ENCODE data around the gene EPHA7.

The EPHA7 gene

GRCh38 chr6:93282521-93283031 is 136.8 kb downstream of the EPHA7 start:
- TF ChIP-seq SPI1 (IDR thresholded peaks at IDR 0.05; ENCODE audit: borderline replicate concordance, low read depth) (no peak), CTCF (IDR thresholded peaks at IDR 0.05; ENCODE audit: insufficient read depth, low read length) (no peak), GABPA (IDR thresholded peaks at IDR 0.05; ENCODE audit: low read depth) (no peak), REST (IDR thresholded peaks at IDR 0.05; ENCODE audit: insufficient replicate concordance, low read depth) (no peak), POLR2AphosphoS5 (IDR thresholded peaks at IDR 0.05; ENCODE audit: low read depth) (no peak)
- Histone ChIP-seq H3K27me3 (ENCODE audit: insufficient read depth, poor library complexity, severe bottlenecking) (no peaks in the 10 kb centered on the region), H3K4me3 (replicated peaks; ENCODE audit: insufficient read depth, low read length) (no peak overlapping the region), H3K27ac (replicated peaks) (no peak overlapping the region)
- DNase-seq (ENCODE audit: low read depth in 1 of 2, low spot score in 1 of 2) = no peak

- TF ChIP-seq GABPA (IDR thresholded peaks at IDR 0.05; ENCODE audit: low read depth) (no peak), REST (IDR thresholded peaks at IDR 0.05; ENCODE audit: insufficient replicate concordance, low read depth) (no peak), SPI1 (IDR thresholded peaks at IDR 0.05; ENCODE audit: borderline replicate concordance, low read depth) (no peak), POLR2AphosphoS5 (IDR thresholded peaks at IDR 0.05; ENCODE audit: low read depth) (no peak), CTCF (IDR thresholded peaks at IDR 0.05; ENCODE audit: insufficient read depth, low read length) (no peak)
- no peaks in the 10 kb centered on the region for H3K27me3 ChIP-seq (ENCODE audit: insufficient read depth, poor library complexity, severe bottlenecking)
- H3K27ac ChIP-seq (replicated peaks) = no peak overlapping the region
- H3K4me3 ChIP-seq (replicated peaks; ENCODE audit: insufficient read depth, low read length) = no peak overlapping the region
- DNase-seq (ENCODE audit: low read depth in 1 of 2, low spot score in 1 of 2) = no peak
Observed at GRCh38 chr6:93278241-93278640, 141.1 kb downstream of the EPHA7 start.

- no peaks in the 10 kb centered on the region for H3K27me3 ChIP-seq (ENCODE audit: insufficient read depth, poor library complexity, severe bottlenecking)
- no peak for DNase-seq (ENCODE audit: low read depth in 1 of 2, low spot score in 1 of 2)
- TF ChIP-seq GABPA (IDR thresholded peaks at IDR 0.05; ENCODE audit: low read depth) = no peak
- no peak overlapping the region for H3K27ac ChIP-seq (replicated peaks)
- H3K4me3 ChIP-seq (replicated peaks; ENCODE audit: insufficient read depth, low read length) = no peak overlapping the region
Observed at GRCh38 chr6:93272896-93273295, 146.5 kb downstream of the EPHA7 start.

GRCh38 chr6:93272211-93272610 is 147.1 kb downstream of the EPHA7 start:
- TF ChIP-seq POLR2AphosphoS5 (IDR thresholded peaks at IDR 0.05; ENCODE audit: low read depth) = no peak
- TF ChIP-seq SPI1 (IDR thresholded peaks at IDR 0.05; ENCODE audit: borderline replicate concordance, low read depth) = no peak
- TF ChIP-seq CTCF (IDR thresholded peaks at IDR 0.05; ENCODE audit: insufficient read depth, low read length) = no peak
- TF ChIP-seq GABPA (IDR thresholded peaks at IDR 0.05; ENCODE audit: low read depth) = no peak
- TF ChIP-seq REST (IDR thresholded peaks at IDR 0.05; ENCODE audit: insufficient replicate concordance, low read depth) = no peak
- no peak for DNase-seq (ENCODE audit: low read depth in 1 of 2, low spot score in 1 of 2)
- Histone ChIP-seq H3K27ac (replicated peaks) (no peak overlapping the region), H3K4me3 (replicated peaks; ENCODE audit: insufficient read depth, low read length) (no peak overlapping the region), H3K27me3 (ENCODE audit: insufficient read depth, poor library complexity, severe bottlenecking) (no peaks in the 10 kb centered on the region)

Data from HL-60 (cell line).